GM13976 (cell line): ENCODE results near the gene HNF4A.

Source experiments
- DNase-seq: peaks from one replicate; pipeline ENCODE4 v3.0.0; 2012; ENCODE audit warnings: low spot score
- in situ Hi-C: fragments of 300-500 bp; cut with MboI; formaldehyde crosslinking; loops from one replicate; pipeline ENCODE4 v1.12.0; 2022; ENCODE audit warnings: low sequenced_read_pairs, mixed read lengths, inconsistent platforms; ENCODE audit not compliant: unreplicated experiment
- TF ChIP-seq, protein P1 (sequence below): IDR thresholded peaks from 2 replicates; pipeline ENCODE4 v1.5.1; 2012; ENCODE audit warnings: borderline replicate concordance, mild to moderate bottlenecking; ENCODE audit not compliant: insufficient read depth; ENCODE audit errors: extremely low read depth, missing control alignments, control extremely low read depth

The HNF4A gene

DNA sequence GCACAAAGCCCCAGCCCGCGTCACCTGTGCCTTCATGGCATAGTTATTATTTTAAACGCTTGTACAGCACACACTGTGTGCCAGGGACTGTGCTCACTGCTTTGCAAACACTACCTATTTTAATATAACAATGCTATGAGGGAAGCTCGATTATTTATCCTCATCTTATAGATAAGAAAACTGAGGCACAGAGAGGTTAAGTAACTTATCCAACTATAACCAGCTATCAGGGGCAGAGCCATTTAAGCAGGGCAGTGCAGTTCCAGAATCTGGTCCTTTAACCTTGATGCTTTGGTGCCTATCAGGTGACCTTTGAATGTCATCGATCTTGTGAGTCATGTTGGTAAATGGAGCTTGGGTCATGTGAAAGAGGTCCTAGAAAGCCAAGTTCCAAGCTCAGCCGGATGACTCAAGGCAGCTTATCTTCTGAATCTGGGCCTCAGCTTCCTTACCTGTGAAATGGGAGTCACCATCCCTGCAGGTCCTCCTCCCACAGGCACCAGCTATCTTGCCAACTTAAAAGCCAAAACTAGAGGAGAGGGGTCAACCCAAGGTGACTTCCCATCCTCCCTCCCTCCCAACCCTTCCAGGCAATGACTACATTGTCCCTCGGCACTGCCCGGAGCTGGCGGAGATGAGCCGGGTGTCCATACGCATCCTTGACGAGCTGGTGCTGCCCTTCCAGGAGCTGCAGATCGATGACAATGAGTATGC lies 63.8 kb downstream of the HNF4A start:
- TF ChIP-seq, protein P1, sequence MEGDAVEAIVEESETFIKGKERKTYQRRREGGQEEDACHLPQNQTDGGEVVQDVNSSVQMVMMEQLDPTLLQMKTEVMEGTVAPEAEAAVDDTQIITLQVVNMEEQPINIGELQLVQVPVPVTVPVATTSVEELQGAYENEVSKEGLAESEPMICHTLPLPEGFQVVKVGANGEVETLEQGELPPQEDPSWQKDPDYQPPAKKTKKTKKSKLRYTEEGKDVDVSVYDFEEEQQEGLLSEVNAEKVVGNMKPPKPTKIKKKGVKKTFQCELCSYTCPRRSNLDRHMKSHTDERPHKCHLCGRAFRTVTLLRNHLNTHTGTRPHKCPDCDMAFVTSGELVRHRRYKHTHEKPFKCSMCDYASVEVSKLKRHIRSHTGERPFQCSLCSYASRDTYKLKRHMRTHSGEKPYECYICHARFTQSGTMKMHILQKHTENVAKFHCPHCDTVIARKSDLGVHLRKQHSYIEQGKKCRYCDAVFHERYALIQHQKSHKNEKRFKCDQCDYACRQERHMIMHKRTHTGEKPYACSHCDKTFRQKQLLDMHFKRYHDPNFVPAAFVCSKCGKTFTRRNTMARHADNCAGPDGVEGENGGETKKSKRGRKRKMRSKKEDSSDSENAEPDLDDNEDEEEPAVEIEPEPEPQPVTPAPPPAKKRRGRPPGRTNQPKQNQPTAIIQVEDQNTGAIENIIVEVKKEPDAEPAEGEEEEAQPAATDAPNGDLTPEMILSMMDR: no peak
- in situ Hi-C loops: no loop called here

GRCh38 chr20:44420497-44420896 lies 65.0 kb downstream of the HNF4A start:
- in situ Hi-C loops: no loop called here
- DNase-seq: no peak
- TF ChIP-seq, protein P1: no peak

More for the DNA sequence above, 63.8 kb downstream of the HNF4A start:
- no peak for DNase-seq

DNA sequence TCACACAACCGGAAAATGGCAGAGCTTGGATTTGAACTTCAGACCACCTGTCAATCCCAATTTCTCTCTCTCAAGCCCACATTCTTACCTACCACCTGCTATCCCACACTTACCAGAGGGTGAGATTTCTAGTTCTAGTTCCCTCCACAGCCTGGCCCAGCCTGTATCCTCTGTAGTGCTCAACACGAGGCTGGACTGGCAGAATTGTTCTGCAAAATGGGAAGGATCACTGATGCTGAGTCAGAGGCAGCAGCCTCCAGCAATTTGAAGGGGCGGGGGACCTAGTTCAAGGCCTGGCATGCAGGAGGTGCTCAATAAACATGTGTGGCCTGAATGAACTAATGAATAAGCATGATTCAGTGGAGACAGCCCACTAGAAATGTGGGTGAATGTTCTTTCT lies 66.6 kb downstream of the HNF4A start:
- in situ Hi-C loops: no loop called here
- TF ChIP-seq, protein P1: no peak
- DNase-seq: no peak

GRCh38 chr20:44423480-44423879 lies 68.0 kb downstream of the HNF4A start:
- in situ Hi-C loops: no loop called here
- TF ChIP-seq, protein P1: no peak
- DNase-seq: no peak

DNA sequence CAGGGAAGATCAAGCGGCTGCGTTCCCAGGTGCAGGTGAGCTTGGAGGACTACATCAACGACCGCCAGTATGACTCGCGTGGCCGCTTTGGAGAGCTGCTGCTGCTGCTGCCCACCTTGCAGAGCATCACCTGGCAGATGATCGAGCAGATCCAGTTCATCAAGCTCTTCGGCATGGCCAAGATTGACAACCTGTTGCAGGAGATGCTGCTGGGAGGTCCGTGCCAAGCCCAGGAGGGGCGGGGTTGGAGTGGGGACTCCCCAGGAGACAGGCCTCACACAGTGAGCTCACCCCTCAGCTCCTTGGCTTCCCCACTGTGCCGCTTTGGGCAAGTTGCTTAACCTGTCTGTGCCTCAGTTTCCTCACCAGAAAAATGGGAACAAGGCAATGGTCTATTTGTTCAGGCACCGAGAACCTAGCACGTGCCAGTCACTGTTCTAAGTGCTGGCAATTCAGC lies 68.6 kb downstream of the HNF4A start:
- no peak for DNase-seq
- TF ChIP-seq, protein P1: no peak
- in situ Hi-C loops: no loop called here

DNA sequence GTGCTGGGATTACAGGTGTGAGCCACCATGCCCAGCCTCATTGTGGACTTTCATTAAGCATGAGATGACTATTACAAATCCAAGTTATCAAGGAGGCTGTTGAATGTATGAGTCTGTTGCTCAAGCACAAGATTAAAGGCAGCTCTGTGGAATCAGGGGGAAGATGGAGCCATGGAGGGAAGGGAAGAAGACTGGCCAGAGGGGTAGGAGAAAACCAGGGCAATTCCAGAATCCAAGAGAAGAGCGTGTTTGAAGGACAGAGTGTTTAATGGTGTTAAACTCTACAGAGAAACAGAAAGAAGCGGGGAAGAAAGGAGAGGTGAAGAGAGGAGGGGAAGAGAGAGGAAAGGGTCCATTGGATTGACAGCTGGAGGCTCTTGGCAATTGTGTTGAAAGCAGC lies 70.4 kb downstream of the HNF4A start:
- DNase-seq: no peak
- TF ChIP-seq, protein P1: no peak
- in situ Hi-C loops: no loop called here
